GM23248 (cell line): Measurements from ENCODE around the gene LRP1.

ENCODE experiments used
- EZH2 ChIP-seq: fragments of 200-600 bp; sonication (generic); IDR thresholded peaks from 2 replicates; pipeline ENCODE4 v1.6.1; 2018; ENCODE audit warnings: antibody characterized with exemption, mild to moderate bottlenecking; ENCODE audit not compliant: insufficient read depth, poor library complexity, severe bottlenecking
- EZH2phosphoT487 ChIP-seq: fragments of 200-600 bp; sonication (generic); IDR thresholded peaks from 2 replicates; pipeline ENCODE4 v1.6.1; 2018; ENCODE audit warnings: antibody characterized with exemption, moderate library complexity, mild to moderate bottlenecking, low read depth; ENCODE audit not compliant: insufficient read depth

- TF ChIP-seq EZH2 (no peak), EZH2phosphoT487 (no peak)
Measured at GRCh38 chr12:57092876-57093414, 35.3 kb upstream of the LRP1 start.
